Liver (tissue), 9 donors: ENCODE measurements around the gene ANKRD42. TPM values are rescaled to one million over a fixed set of nuclear protein-coding genes. Genes with fewer than 3 reads are reported as not detected.

Experiments used
- DNase-seq: peaks from one replicate; pipeline ENCODE4 v3.0.0-alpha.2; 2017; ENCODE audit warnings: low spot score
- H3K27ac ChIP-seq, 2 donors: one replicate each; pipeline ENCODE4 v1.7.0; 2013; ENCODE audit warnings: inconsistent platforms in 2 of 2, low read length in 2 of 2, control low read depth in 1 of 2, low read depth in 1 of 2, mild to moderate bottlenecking in 1 of 2
- H3K27me3 ChIP-seq, 4 donors: one replicate each; pipeline versions ENCODE4 v1.6.1 to v1.7.0; 2013; ENCODE audit warnings: low read length in 3 of 4, inconsistent platforms in 1 of 4, mild to moderate bottlenecking in 1 of 4, moderate library complexity in 1 of 4; ENCODE audit not compliant: control insufficient read depth in 4 of 4, insufficient read depth in 4 of 4
- H3K36me3 ChIP-seq, 4 donors: one replicate each; pipeline versions ENCODE4 v1.6.1 to v1.7.0; 2013; ENCODE audit warnings: low read length in 3 of 4, mild to moderate bottlenecking in 3 of 4, low read depth in 1 of 4, moderate library complexity in 1 of 4; ENCODE audit not compliant: control insufficient read depth in 4 of 4, insufficient read depth in 3 of 4
- H3K4me1 ChIP-seq, 4 donors: one replicate each; pipeline versions ENCODE4 v1.6.1 to v1.7.0; 2013; ENCODE audit warnings: low read length in 3 of 4, mild to moderate bottlenecking in 3 of 4, moderate library complexity in 1 of 4; ENCODE audit not compliant: control insufficient read depth in 4 of 4, insufficient read depth in 4 of 4
- H3K4me3 ChIP-seq, 3 donors: one replicate each; pipeline versions ENCODE4 v1.6.1 to v1.7.0; 2013; ENCODE audit warnings: low read length in 3 of 3, control low read depth in 1 of 3, low read depth in 1 of 3, mild to moderate bottlenecking in 1 of 3
- H3K9ac ChIP-seq, 2 donors: one replicate each; pipeline ENCODE4 v1.7.0; 2013; ENCODE audit warnings: low read length in 2 of 2, mild to moderate bottlenecking in 2 of 2, moderate library complexity in 2 of 2, control low read depth in 1 of 2, low read depth in 1 of 2
- H3K9me3 ChIP-seq, 4 donors: one replicate each; pipeline versions ENCODE4 v1.6.1 to v1.7.0; 2013; ENCODE audit warnings: low read length in 3 of 4; ENCODE audit not compliant: control insufficient read depth in 4 of 4
- EGR1 ChIP-seq, 2 donors: IDR thresholded peaks; 2 replicates each; pipeline ENCODE4 v1.6.1; 2016 to 2018; ENCODE audit warnings: antibody characterized with exemption in 2 of 2, low read depth in 2 of 2
- FOXA1 ChIP-seq: IDR thresholded peaks from 2 replicates; pipeline ENCODE4 v1.6.1; 2016; ENCODE audit warnings: antibody characterized with exemption
- FOXA2 ChIP-seq: IDR thresholded peaks from 2 replicates; pipeline ENCODE4 v1.6.1; 2016; ENCODE audit warnings: antibody characterized with exemption
- GABPA ChIP-seq, 2 donors: IDR thresholded peaks in 1 of 2; conservative IDR thresholded peaks in 1 of 2; 2 replicates each; pipeline ENCODE4 v1.6.1; 2016; ENCODE audit warnings: antibody characterized with exemption in 2 of 2, mild to moderate bottlenecking in 1 of 2, moderate library complexity in 1 of 2
- HNF4A ChIP-seq, 2 donors: conservative IDR thresholded peaks; 2 replicates each; pipeline ENCODE4 v1.6.1; 2016; ENCODE audit warnings: antibody characterized with exemption in 2 of 2, mild to moderate bottlenecking in 2 of 2
- HNF4G ChIP-seq: IDR thresholded peaks from 2 replicates; pipeline ENCODE4 v1.6.1; 2016; ENCODE audit warnings: antibody characterized with exemption
- JUND ChIP-seq, 2 donors: IDR thresholded peaks; 2 replicates each; pipeline ENCODE4 v1.6.1; 2016; ENCODE audit warnings: antibody characterized with exemption in 2 of 2
- NR2F2 ChIP-seq: IDR thresholded peaks from 2 replicates; pipeline ENCODE4 v1.6.1; 2016; ENCODE audit warnings: antibody characterized with exemption
- RAD21 ChIP-seq, 2 donors: IDR thresholded peaks; 2 replicates each; pipeline ENCODE4 v1.6.1; 2016; ENCODE audit warnings: antibody characterized with exemption in 2 of 2, mild to moderate bottlenecking in 2 of 2
- RXRA ChIP-seq, 2 donors: IDR thresholded peaks; 2 replicates each; pipeline ENCODE4 v1.6.1; 2017 to 2018; ENCODE audit warnings: antibody characterized with exemption in 2 of 2, mild to moderate bottlenecking in 1 of 2
- SP1 ChIP-seq: IDR thresholded peaks from 2 replicates; pipeline ENCODE4 v1.6.1; 2018; ENCODE audit warnings: antibody characterized with exemption, mild to moderate bottlenecking
- TAF1 ChIP-seq: conservative IDR thresholded peaks from 2 replicates; pipeline ENCODE4 v1.6.1; 2016; ENCODE audit warnings: antibody characterized with exemption, mild to moderate bottlenecking
- YY1 ChIP-seq: IDR thresholded peaks from 2 replicates; pipeline ENCODE4 v1.6.1; 2016; ENCODE audit warnings: antibody characterized with exemption, mild to moderate bottlenecking
- WGBS: extraction: QIAGEN DNeasy Blood & Tissue Kit; methylation state at CpG from one replicate; pipeline ENCODE4 v1.1.7; 2013; 5-methylcytosine and 5-hydroxymethylcytosine counted together
- polyA plus RNA-seq, 2 donors: library from polyadenylated mRNA; stranded (reverse) in 1 of 2; unstranded in 1 of 2; fragments of 200-250 nt in 1 of 2; fragments of >200 nt in 1 of 2; fragmentation: Nextera tagmentation in 1 of 2; extraction: Ambion mirVana in 1 of 2; gene quantifications; one replicate each; pipeline versions ENCODE4 v1.2.1 to v1.2.3, GENCODE V29; 2013 to 2015
- total RNA-seq, 2 donors: library from RNA; depleted of rRNA; stranded (reverse); fragments of >200 nt; gene quantifications; one replicate each; pipeline ENCODE4 v1.2.3, GENCODE V29; 2014
- TF ChIP-seq, protein P1 (sequence below): IDR thresholded peaks from 2 replicates; pipeline ENCODE4 v1.6.1; 2016; ENCODE audit warnings: antibody characterized with exemption
- TF ChIP-seq, protein P2 (sequence below): IDR thresholded peaks from 2 replicates; pipeline ENCODE4 v1.6.1; 2016; ENCODE audit warnings: antibody characterized with exemption
- TF ChIP-seq, protein P3 (sequence below): IDR thresholded peaks from 2 replicates; pipeline ENCODE4 v1.6.1; 2016; ENCODE audit warnings: antibody characterized with exemption, mild to moderate bottlenecking
- TF ChIP-seq, protein P4 (sequence below): IDR thresholded peaks from 2 replicates; pipeline ENCODE4 v1.6.1; 2016; ENCODE audit warnings: antibody characterized with exemption
- TF ChIP-seq, protein P5 (sequence below): fragments of 150-350 bp; IDR thresholded peaks from 2 replicates; pipeline ENCODE4 v1.5.1; 2017; ENCODE audit warnings: improper control_type of control experiment, low read depth, low read length; ENCODE audit not compliant: missing input control
- donor health status: healthy.
- donor health status: healthy.
- donor health status: healthy.
- donor health status: healthy.
- donor health status: healthy.

ANKRD42 gene
- total and polyA plus RNA-seq, 4 donors: 2.0 to 4.9 (median 2.4) TPM

DNA sequence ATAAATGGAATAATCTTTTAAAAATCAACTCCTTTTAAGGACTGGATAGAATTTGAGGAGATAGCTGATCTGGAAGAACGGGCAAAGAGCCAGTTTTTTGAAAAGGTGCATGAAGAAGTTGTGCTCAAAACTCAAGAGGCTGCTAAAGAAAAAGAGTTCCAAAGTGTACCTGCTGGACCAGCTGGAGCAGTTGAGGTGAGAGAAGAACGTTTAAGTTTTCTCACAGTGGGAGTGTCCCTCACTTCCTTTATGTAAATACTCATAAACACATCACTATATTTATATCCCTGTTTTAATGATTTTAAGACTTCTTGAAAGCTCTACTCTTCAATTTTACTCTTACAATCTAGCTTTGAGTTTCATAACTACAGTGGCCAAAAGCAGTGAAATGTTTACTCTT lies 11.7 kb upstream of the ANKRD42 start:
- no peaks in the 10 kb centered on the region for H3K9me3 ChIP-seq
- H3K27me3 ChIP-seq: no peaks in the 10 kb centered on the region
- no peak overlapping the region for H3K27ac ChIP-seq
- peaks cover 3 to 60% (median 50%) of the 10 kb centered on the region in 4 donors for H3K36me3 ChIP-seq
- H3K9ac ChIP-seq: no peak overlapping the region
- H3K4me1 ChIP-seq: peaks cover 0 to 1% (median 0%) of the 10 kb centered on the region in 4 donors
- no peak for DNase-seq
- no peak overlapping the region for H3K4me3 ChIP-seq
- WGBS: 63% methylated on average over 2 of the region's 2 CpGs
- TF ChIP-seq RAD21 (IDR thresholded peaks at IDR 0.05) (no peak), HNF4A (conservative IDR thresholded peaks at IDR 0.05) (no peak), GABPA (IDR thresholded peaks at IDR 0.05 in 1 of 2, conservative IDR thresholded peaks at IDR 0.05 in 1 of 2) (no peak), FOXA2 (no peak), NR2F2 (no peak), SP1 (no peak), JUND (IDR thresholded peaks at IDR 0.05) (no peak), YY1 (no peak), FOXA1 (no peak)
- TF ChIP-seq, protein P1, sequence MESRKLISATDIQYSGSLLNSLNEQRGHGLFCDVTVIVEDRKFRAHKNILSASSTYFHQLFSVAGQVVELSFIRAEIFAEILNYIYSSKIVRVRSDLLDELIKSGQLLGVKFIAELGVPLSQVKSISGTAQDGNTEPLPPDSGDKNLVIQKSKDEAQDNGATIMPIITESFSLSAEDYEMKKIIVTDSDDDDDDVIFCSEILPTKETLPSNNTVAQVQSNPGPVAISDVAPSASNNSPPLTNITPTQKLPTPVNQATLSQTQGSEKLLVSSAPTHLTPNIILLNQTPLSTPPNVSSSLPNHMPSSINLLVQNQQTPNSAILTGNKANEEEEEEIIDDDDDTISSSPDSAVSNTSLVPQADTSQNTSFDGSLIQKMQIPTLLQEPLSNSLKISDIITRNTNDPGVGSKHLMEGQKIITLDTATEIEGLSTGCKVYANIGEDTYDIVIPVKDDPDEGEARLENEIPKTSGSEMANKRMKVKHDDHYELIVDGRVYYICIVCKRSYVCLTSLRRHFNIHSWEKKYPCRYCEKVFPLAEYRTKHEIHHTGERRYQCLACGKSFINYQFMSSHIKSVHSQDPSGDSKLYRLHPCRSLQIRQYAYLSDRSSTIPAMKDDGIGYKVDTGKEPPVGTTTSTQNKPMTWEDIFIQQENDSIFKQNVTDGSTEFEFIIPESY: no peak
- TF ChIP-seq, protein P2, sequence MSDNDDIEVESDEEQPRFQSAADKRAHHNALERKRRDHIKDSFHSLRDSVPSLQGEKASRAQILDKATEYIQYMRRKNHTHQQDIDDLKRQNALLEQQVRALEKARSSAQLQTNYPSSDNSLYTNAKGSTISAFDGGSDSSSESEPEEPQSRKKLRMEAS: no peak
- TF ChIP-seq, protein P3, sequence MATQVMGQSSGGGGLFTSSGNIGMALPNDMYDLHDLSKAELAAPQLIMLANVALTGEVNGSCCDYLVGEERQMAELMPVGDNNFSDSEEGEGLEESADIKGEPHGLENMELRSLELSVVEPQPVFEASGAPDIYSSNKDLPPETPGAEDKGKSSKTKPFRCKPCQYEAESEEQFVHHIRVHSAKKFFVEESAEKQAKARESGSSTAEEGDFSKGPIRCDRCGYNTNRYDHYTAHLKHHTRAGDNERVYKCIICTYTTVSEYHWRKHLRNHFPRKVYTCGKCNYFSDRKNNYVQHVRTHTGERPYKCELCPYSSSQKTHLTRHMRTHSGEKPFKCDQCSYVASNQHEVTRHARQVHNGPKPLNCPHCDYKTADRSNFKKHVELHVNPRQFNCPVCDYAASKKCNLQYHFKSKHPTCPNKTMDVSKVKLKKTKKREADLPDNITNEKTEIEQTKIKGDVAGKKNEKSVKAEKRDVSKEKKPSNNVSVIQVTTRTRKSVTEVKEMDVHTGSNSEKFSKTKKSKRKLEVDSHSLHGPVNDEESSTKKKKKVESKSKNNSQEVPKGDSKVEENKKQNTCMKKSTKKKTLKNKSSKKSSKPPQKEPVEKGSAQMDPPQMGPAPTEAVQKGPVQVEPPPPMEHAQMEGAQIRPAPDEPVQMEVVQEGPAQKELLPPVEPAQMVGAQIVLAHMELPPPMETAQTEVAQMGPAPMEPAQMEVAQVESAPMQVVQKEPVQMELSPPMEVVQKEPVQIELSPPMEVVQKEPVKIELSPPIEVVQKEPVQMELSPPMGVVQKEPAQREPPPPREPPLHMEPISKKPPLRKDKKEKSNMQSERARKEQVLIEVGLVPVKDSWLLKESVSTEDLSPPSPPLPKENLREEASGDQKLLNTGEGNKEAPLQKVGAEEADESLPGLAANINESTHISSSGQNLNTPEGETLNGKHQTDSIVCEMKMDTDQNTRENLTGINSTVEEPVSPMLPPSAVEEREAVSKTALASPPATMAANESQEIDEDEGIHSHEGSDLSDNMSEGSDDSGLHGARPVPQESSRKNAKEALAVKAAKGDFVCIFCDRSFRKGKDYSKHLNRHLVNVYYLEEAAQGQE: no peak

DNA sequence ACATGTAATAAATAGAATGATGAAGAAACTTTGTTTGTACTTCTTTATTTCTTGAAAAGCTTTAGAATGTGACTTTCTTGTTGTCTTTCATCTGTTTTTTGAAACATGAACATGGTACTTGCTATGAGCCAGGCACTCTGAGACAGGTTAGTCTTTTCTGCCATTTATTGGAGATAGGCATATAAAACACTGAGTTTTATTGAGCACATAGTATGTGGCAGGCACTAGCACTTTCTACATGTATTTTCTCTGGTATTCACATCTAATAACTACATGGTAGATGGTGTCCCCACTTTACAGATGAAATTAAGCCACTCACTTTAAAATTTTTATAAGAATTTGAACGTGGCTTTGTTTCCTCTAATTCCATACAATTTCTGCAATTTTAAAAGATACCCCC lies 7.7 kb upstream of the ANKRD42 start:
- Histone ChIP-seq H3K4me3 (no peak overlapping the region), H3K9me3 (no peaks in the 10 kb centered on the region), H3K9ac (no peak overlapping the region), H3K27ac (no peak overlapping the region), H3K27me3 (no peaks in the 10 kb centered on the region), H3K36me3 (peaks cover 3 to 45% (median 37%) of the 10 kb centered on the region in 4 donors), H3K4me1 (no peaks in the 10 kb centered on the region)
- DNase-seq: no peak
- WGBS: 95% methylated on average over 1 of the region's 1 CpG
- TF ChIP-seq, protein P3: no peak
- TF ChIP-seq TAF1 (no peak), YY1 (no peak), RAD21 (IDR thresholded peaks at IDR 0.05) (no peak), GABPA (IDR thresholded peaks at IDR 0.05 in 1 of 2, conservative IDR thresholded peaks at IDR 0.05 in 1 of 2) (no peak), SP1 (no peak), JUND (IDR thresholded peaks at IDR 0.05) (no peak), HNF4G (no peak), EGR1 (IDR thresholded peaks at IDR 0.05; ENCODE audit: low read depth in 2 of 2) (no peak), NR2F2 (no peak), RXRA (IDR thresholded peaks at IDR 0.05) (no peak), FOXA1 (no peak), HNF4A (conservative IDR thresholded peaks at IDR 0.05) (no peak)
- TF ChIP-seq, protein P1: no peak
- TF ChIP-seq, protein P4, sequence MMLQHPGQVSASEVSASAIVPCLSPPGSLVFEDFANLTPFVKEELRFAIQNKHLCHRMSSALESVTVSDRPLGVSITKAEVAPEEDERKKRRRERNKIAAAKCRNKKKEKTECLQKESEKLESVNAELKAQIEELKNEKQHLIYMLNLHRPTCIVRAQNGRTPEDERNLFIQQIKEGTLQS: no peak
- TF ChIP-seq, protein P2: no peak
- TF ChIP-seq, protein P5, sequence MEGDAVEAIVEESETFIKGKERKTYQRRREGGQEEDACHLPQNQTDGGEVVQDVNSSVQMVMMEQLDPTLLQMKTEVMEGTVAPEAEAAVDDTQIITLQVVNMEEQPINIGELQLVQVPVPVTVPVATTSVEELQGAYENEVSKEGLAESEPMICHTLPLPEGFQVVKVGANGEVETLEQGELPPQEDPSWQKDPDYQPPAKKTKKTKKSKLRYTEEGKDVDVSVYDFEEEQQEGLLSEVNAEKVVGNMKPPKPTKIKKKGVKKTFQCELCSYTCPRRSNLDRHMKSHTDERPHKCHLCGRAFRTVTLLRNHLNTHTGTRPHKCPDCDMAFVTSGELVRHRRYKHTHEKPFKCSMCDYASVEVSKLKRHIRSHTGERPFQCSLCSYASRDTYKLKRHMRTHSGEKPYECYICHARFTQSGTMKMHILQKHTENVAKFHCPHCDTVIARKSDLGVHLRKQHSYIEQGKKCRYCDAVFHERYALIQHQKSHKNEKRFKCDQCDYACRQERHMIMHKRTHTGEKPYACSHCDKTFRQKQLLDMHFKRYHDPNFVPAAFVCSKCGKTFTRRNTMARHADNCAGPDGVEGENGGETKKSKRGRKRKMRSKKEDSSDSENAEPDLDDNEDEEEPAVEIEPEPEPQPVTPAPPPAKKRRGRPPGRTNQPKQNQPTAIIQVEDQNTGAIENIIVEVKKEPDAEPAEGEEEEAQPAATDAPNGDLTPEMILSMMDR: no peak
